HG02642 (cell line): ENCODE data around the gene ANXA9.
A peak's percentile ranks its signal among the peaks of the same experiment; 100 is the strongest.

Source experiments
- ATAC-seq: cut with Tn5 transposase; IDR thresholded peaks from one replicate; pipeline ENCODE4 v1.9.1; 2021; ENCODE audit warnings: mild to moderate bottlenecking; ENCODE audit not compliant: unreplicated experiment, poor library complexity

Gene ANXA9

GRCh38 chr1:150973836-150974579 lies 8.1 kb upstream of the ANXA9 start:
- peak; percentile 55 for ATAC-seq

- peak; percentile 59 for ATAC-seq
Measured at GRCh38 chr1:150974580-150975478, 7.3 kb upstream of the ANXA9 start, which contains the start of gene CERS2. Gene CERS2, minus strand, starts transcription at chr1:150974835. Its CDS starts 5,745 bp downstream, at chr1:150969090.

GRCh38 chr1:150976401-150976821 lies 5.7 kb upstream of the ANXA9 start:
- ATAC-seq: no peak

GRCh38 chr1:150976879-150977694 lies 5.0 kb upstream of the ANXA9 start:
- no peak for ATAC-seq

GRCh38 chr1:150979092-150980056 lies 2.7 kb upstream of the ANXA9 start:
- no peak for ATAC-seq

- no peak for ATAC-seq
Measured at GRCh38 chr1:150981177-150981804, 801 bp upstream of the ANXA9 start.

GRCh38 chr1:150985179-150985825 lies 3.2 kb downstream of the ANXA9 start:
- ATAC-seq: no peak

- ATAC-seq: no peak
Measured at GRCh38 chr1:150987924-150988323, 5.8 kb downstream of the ANXA9 start.

GRCh38 chr1:150992626-150993025 lies 10.5 kb downstream of the ANXA9 start:
- no peak for ATAC-seq

GRCh38 chr1:150994248-150994647 lies 12.2 kb downstream of the ANXA9 start:
- no peak for ATAC-seq

GRCh38 chr1:150995460-150995859 lies 13.4 kb downstream of the ANXA9 start:
- ATAC-seq: no peak

- ATAC-seq: no peak
Measured at GRCh38 chr1:150995896-150996295, 13.8 kb downstream of the ANXA9 start.

- ATAC-seq: no peak
Measured at GRCh38 chr1:150997126-150997872, 15.2 kb downstream of the ANXA9 start.

- no peak for ATAC-seq
Measured at GRCh38 chr1:150997949-150998348, 15.9 kb downstream of the ANXA9 start.

- ATAC-seq: no peak
Measured at GRCh38 chr1:150999051-150999674, 17.1 kb downstream of the ANXA9 start.

GRCh38 chr1:150999926-151000325 lies 17.8 kb downstream of the ANXA9 start:
- ATAC-seq: no peak

- ATAC-seq: no peak
Measured at GRCh38 chr1:151000408-151000807, 18.3 kb downstream of the ANXA9 start.
